ENCODE data around the gene MVK.
"Not testable (repeated sequence)": the region's sequence is repeated elsewhere in the genome, so short reads cannot be mapped to it uniquely, and the experiment has no call there.

MVK gene

DNA sequence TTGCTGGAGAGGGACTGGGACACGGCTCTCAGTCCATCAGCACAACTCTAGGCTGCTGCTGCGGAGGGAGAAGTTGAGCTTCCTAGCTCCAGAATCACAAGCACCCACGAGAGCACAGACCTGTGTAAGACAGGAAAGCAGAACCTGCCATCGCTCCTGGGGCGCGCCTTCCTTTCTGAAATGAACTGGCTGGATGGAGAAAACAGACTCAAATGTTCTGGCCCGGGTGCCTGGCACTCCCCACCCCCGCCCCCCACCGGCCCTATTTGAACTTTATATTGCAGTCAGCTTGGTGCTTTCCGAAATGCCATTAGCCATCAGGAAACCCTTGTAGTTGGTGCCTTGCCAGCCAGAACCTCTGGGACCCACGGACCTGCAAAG lies 23.8 kb downstream of the MVK start:
- Histone ChIP-seq H3K9ac (ENCODE audit: low read length) (no peak overlapping the region), H3K9me3 (ENCODE audit: control insufficient read depth, low read length) (no peaks in the 10 kb centered on the region), H3K36me3 (ENCODE audit: control insufficient read depth, insufficient read depth, low read length) (peaks cover 12% of the 10 kb centered on the region), H3K4me1 (ENCODE audit: control insufficient read depth, insufficient read depth, low read length) (peaks cover 9% of the 10 kb centered on the region), H3K4me3 (ENCODE audit: low read length) (no peak overlapping the region), H3K27me3 (ENCODE audit: control insufficient read depth, insufficient read depth, low read length) (no peaks in the 10 kb centered on the region)

DNA sequence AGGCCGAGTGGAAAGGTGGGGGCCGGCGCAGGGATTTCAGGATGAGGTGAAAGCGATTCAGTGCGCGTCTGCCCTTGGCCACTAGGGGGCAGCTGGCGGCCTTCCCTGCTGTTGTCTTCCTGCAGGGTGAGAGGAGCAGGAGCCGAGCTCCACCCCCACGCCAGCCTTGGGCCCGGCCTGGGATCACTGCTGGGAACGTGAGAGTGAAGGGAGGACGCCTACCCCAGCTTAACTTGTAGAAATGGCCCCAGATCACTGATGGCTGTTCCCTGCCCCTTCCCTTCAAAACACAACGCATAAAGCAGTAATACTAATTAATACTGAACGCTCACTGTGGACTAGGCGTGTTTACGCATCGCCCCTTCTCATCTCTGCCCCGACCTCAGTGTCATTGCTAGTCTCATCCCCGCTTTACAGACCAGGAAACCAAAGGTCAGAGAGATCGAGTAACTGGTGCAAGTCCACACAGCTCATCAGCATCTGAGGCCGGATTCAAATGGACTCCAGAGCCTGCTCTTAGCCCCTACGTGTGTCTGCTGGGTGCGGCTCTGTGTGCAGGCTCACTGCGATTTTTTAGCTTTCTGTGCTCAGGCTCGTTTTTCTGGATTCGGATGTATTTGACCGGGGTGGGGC lies 24.3 kb downstream of the MVK start:
- peaks cover 9% of the 10 kb centered on the region for H3K4me1 ChIP-seq (ENCODE audit: control insufficient read depth, insufficient read depth, low read length)
- H3K9me3 ChIP-seq (ENCODE audit: control insufficient read depth, low read length): no peaks in the 10 kb centered on the region
- H3K36me3 ChIP-seq (ENCODE audit: control insufficient read depth, insufficient read depth, low read length): peaks cover 12% of the 10 kb centered on the region
- no peak overlapping the region for H3K9ac ChIP-seq (ENCODE audit: low read length)
- H3K27me3 ChIP-seq (ENCODE audit: control insufficient read depth, insufficient read depth, low read length): no peaks in the 10 kb centered on the region
- H3K4me3 ChIP-seq (ENCODE audit: low read length): no peak overlapping the region

DNA sequence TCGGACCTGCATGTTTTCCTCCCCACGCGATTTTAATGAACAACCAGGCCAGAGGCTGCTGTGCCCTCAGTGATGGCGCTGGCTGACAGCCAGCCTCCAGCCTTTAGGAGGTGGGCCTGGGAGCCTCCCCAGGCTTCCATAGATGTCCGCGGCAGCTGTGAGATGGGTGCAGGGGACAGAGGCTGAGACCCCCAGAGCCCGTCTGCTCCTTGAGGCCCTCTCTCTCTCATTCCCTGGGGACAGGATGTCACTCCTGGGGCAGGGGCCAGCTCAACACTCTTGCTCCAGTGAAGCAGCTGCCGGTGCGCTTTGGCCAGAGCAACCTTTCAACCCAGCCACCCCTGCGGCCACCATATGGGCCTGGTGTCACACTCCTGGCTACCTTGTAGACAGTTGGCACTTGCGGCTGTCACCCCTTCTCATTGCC lies 24.8 kb downstream of the MVK start:
- no peaks in the 10 kb centered on the region for H3K27me3 ChIP-seq (ENCODE audit: control insufficient read depth, insufficient read depth, low read length)
- H3K9ac ChIP-seq (ENCODE audit: low read length): no peak overlapping the region
- no peak overlapping the region for H3K4me3 ChIP-seq (ENCODE audit: low read length)
- H3K36me3 ChIP-seq (ENCODE audit: control insufficient read depth, insufficient read depth, low read length): peaks cover 12% of the 10 kb centered on the region
- peaks cover 9% of the 10 kb centered on the region for H3K4me1 ChIP-seq (ENCODE audit: control insufficient read depth, insufficient read depth, low read length)
- H3K9me3 ChIP-seq (ENCODE audit: control insufficient read depth, low read length): no peaks in the 10 kb centered on the region

DNA sequence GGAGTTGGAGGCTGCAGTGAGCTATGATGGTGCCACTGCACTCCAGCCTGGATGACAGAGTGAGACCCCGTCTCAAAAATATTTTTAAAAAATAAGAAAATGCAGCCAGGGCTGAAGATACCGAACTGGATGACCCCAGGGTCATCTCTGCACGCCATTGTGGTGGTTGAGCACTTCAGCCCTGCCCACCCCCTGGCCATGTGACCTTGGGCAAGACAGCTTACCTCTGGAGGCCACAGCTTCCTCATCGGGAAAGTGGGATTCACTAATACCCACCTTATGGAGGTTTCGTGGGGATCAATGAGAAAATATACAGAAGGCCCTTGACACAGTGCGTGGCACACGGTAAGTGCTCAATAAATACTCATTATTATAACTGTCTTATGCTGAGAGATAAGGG lies 25.5 kb downstream of the MVK start:
- no peak overlapping the region for H3K4me3 ChIP-seq (ENCODE audit: low read length)
- H3K9me3 ChIP-seq (ENCODE audit: control insufficient read depth, low read length): no peaks in the 10 kb centered on the region
- peaks cover 9% of the 10 kb centered on the region for H3K4me1 ChIP-seq (ENCODE audit: control insufficient read depth, insufficient read depth, low read length)
- H3K36me3 ChIP-seq (ENCODE audit: control insufficient read depth, insufficient read depth, low read length): peaks cover 11% of the 10 kb centered on the region
- no peak overlapping the region for H3K9ac ChIP-seq (ENCODE audit: low read length)
- H3K27me3 ChIP-seq (ENCODE audit: control insufficient read depth, insufficient read depth, low read length): no peaks in the 10 kb centered on the region

DNA sequence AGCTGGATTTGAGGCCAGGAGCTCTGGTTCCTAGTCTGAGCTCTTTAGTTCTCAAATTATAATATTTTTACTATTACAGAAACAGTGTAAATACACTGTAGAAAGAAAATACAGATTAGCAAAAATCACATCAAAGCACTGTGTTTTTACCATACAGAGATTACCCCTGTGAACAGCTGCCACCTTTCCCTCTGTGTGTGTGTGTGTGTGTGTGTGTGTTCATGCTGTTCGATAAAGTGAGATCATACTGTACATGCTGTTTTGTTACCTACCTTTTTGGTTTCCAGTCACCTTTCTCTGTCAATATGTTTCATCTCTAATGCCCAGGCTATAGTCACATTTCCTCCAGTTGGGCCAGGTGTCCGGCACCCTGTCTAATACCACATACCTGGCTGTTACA lies 26.9 kb downstream of the MVK start:
- Histone ChIP-seq H3K9me3 (ENCODE audit: control insufficient read depth, low read length) (no peaks in the 10 kb centered on the region), H3K4me1 (ENCODE audit: control insufficient read depth, insufficient read depth, low read length) (peaks cover 9% of the 10 kb centered on the region)

DNA sequence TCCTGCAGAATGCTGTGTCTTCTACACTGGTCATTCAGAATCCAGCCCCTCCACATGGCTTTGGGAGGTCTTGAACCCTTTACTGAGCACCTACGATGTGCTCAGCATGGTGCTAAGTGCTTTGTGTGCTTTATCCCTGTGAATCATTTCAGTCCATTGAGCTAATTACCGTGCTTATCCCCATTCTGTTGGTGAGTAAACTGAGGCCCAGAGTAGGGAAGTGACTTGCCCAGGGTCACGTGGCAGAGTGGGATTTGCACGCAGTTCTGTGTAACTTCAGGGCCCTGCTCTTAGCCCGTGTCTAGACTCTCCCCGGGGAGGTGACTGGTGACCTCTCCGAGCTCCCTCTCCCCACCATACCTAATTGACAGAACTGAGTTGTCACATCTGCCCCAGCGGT lies 27.4 kb downstream of the MVK start:
- peaks cover 12% of the 10 kb centered on the region for H3K27me3 ChIP-seq (ENCODE audit: control insufficient read depth, insufficient read depth, low read length)
- no peaks in the 10 kb centered on the region for H3K36me3 ChIP-seq (ENCODE audit: control insufficient read depth, insufficient read depth, low read length)
- H3K4me3 ChIP-seq (ENCODE audit: low read length): no peak overlapping the region
- no peaks in the 10 kb centered on the region for H3K9me3 ChIP-seq (ENCODE audit: control insufficient read depth, low read length)
- H3K4me1 ChIP-seq (ENCODE audit: control insufficient read depth, insufficient read depth, low read length): peaks cover 9% of the 10 kb centered on the region
- no peak overlapping the region for H3K9ac ChIP-seq (ENCODE audit: low read length)

More for the DNA sequence above, 26.9 kb downstream of the MVK start:
- Histone ChIP-seq H3K36me3 (ENCODE audit: control insufficient read depth, insufficient read depth, low read length) (no peaks in the 10 kb centered on the region), H3K9ac (ENCODE audit: low read length) (no peak overlapping the region), H3K27me3 (ENCODE audit: control insufficient read depth, insufficient read depth, low read length) (peaks cover 7% of the 10 kb centered on the region), H3K4me3 (ENCODE audit: low read length) (no peak overlapping the region)

DNA sequence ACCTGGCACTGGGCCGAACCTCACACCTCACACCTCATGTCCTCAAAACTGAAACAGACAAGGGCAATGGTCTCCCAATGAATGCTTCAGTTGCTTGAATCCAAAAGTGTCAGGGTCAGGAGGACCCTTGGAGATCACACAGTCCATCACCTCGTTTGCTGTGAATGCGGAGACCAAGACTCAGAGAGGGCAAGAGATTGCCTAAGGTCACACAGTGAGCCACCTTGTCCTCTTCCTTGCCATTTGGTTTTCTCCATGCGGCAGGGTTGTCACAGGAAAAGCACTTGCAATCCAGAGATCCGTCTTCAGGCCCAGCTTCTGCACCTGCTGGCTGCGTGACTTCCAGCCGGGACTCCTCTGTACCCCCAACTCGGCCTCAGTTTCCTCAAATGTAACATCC lies 28.0 kb downstream of the MVK start:
- H3K9ac ChIP-seq (ENCODE audit: low read length): no peak overlapping the region
- no peak overlapping the region for H3K4me3 ChIP-seq (ENCODE audit: low read length)
- peaks cover 12% of the 10 kb centered on the region for H3K4me1 ChIP-seq (ENCODE audit: control insufficient read depth, insufficient read depth, low read length)
- peaks cover 17% of the 10 kb centered on the region for H3K27me3 ChIP-seq (ENCODE audit: control insufficient read depth, insufficient read depth, low read length)
- H3K36me3 ChIP-seq (ENCODE audit: control insufficient read depth, insufficient read depth, low read length): no peaks in the 10 kb centered on the region
- H3K9me3 ChIP-seq (ENCODE audit: control insufficient read depth, low read length): no peaks in the 10 kb centered on the region

DNA sequence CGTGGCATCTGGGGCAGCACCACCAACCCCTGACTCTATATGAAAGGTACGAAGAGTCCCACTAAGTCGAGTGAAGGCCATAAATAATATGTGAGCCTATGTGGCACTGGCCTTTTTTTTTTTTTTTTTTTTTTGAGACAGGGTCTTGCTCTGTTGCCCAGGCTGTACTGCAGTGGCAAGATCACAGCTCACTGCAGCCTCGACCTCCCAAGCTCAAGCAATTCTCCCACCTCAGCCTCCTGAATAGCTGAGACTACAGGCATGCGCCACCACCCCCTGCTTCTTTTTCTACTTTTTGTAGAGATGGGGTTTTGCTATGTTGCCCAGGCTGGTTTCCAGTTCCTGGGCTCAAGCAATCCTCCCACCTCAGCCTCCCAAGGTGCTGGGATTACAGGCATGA lies 28.5 kb downstream of the MVK start:
- H3K36me3 ChIP-seq (ENCODE audit: control insufficient read depth, insufficient read depth, low read length); H3K9ac ChIP-seq (ENCODE audit: low read length); H3K4me3 ChIP-seq (ENCODE audit: low read length); H3K9me3 ChIP-seq (ENCODE audit: control insufficient read depth, low read length): not testable (repeated sequence)
- peaks cover 12% of the 10 kb centered on the region for H3K4me1 ChIP-seq (ENCODE audit: control insufficient read depth, insufficient read depth, low read length)
- H3K27me3 ChIP-seq (ENCODE audit: control insufficient read depth, insufficient read depth, low read length): peaks cover 23% of the 10 kb centered on the region

DNA sequence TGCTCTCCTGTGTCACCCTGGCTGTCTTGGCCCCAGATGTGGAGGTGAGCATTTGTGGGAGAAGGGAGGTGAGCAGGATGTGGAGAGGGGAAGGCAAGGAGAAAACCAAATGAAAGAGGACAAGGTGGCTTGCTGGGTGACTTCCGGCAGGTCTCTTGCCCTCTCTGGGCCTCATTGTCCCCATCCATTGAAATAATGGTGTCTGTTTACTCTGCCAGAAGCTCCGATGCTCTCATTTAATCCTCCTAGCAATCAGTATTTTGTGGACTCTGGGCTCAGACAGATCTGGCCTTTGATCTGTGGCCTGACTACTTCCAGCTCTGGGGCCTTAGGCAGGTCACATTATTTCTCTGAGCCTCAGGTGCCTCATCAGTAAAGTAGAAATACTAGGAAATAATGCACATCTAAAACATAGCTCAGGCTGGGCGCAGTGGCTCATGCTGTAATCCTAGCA lies 30.6 kb downstream of the MVK start:
- Histone ChIP-seq H3K27me3 (ENCODE audit: control insufficient read depth, insufficient read depth, low read length) (peaks cover 31% of the 10 kb centered on the region), H3K9me3 (ENCODE audit: control insufficient read depth, low read length) (no peaks in the 10 kb centered on the region), H3K4me1 (ENCODE audit: control insufficient read depth, insufficient read depth, low read length) (peaks cover 3% of the 10 kb centered on the region), H3K9ac (ENCODE audit: low read length) (no peak overlapping the region), H3K36me3 (ENCODE audit: control insufficient read depth, insufficient read depth, low read length) (no peaks in the 10 kb centered on the region), H3K4me3 (ENCODE audit: low read length) (no peak overlapping the region)

DNA sequence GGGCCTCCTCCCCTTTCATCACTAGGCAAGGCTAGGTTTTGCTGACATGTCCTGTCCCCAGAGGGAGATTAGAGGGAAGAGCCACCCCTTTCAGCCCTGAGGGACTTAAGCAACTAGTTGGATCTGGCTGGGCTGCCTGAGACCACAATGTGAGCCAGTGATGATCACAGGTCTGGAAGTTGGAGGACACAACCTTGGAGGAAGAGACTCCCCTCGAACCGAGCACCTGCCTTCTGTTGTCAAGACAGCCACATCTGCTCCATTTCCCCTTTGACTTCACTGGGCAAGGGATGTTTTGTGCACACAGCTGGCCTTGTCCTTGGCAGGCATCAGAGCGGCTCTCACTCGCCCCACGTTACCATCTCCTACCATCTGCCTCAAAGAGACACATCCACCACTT lies 31.4 kb downstream of the MVK start:
- Histone ChIP-seq H3K9me3 (ENCODE audit: control insufficient read depth, low read length) (no peaks in the 10 kb centered on the region), H3K4me3 (ENCODE audit: low read length) (no peak overlapping the region), H3K27me3 (ENCODE audit: control insufficient read depth, insufficient read depth, low read length) (peaks cover 31% of the 10 kb centered on the region), H3K4me1 (ENCODE audit: control insufficient read depth, insufficient read depth, low read length) (peaks cover 3% of the 10 kb centered on the region), H3K9ac (ENCODE audit: low read length) (no peak overlapping the region), H3K36me3 (ENCODE audit: control insufficient read depth, insufficient read depth, low read length) (no peaks in the 10 kb centered on the region)

DNA sequence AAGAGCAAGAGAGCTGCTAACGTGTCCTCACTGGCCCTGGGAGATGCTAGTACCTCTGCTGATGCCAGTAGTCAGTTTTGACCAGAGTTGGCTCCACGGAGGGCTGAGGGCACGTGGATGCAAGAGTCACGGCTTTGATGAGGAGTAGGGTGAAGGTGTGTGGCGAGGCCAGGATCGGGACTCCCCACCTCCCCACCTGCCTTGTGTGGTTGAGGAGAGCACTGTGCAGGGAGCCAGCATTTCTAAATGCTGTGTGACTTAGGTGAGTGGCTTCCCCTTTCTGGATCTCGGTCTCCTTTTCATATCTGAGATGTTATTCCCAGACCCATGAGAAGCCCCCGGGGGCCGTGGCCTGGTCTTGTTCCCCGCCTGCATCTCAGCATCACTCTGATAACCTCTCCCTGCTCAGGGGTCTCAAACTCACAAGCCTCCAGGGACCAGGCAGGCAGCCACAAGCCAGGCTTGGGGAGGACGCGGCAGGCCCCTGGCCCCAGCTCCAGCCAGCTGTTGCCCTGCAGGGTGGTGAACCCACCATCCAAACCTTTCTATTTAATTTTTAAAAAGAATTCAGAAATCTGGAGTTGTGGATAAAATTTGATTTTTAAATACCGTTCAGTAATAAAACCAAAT lies 32.1 kb downstream of the MVK start:
- Histone ChIP-seq H3K9me3 (ENCODE audit: control insufficient read depth, low read length) (no peaks in the 10 kb centered on the region), H3K36me3 (ENCODE audit: control insufficient read depth, insufficient read depth, low read length) (no peaks in the 10 kb centered on the region), H3K27me3 (ENCODE audit: control insufficient read depth, insufficient read depth, low read length) (peaks cover 31% of the 10 kb centered on the region), H3K4me1 (ENCODE audit: control insufficient read depth, insufficient read depth, low read length) (peaks cover 3% of the 10 kb centered on the region), H3K4me3 (ENCODE audit: low read length) (no peak overlapping the region), H3K9ac (ENCODE audit: low read length) (no peak overlapping the region)

DNA sequence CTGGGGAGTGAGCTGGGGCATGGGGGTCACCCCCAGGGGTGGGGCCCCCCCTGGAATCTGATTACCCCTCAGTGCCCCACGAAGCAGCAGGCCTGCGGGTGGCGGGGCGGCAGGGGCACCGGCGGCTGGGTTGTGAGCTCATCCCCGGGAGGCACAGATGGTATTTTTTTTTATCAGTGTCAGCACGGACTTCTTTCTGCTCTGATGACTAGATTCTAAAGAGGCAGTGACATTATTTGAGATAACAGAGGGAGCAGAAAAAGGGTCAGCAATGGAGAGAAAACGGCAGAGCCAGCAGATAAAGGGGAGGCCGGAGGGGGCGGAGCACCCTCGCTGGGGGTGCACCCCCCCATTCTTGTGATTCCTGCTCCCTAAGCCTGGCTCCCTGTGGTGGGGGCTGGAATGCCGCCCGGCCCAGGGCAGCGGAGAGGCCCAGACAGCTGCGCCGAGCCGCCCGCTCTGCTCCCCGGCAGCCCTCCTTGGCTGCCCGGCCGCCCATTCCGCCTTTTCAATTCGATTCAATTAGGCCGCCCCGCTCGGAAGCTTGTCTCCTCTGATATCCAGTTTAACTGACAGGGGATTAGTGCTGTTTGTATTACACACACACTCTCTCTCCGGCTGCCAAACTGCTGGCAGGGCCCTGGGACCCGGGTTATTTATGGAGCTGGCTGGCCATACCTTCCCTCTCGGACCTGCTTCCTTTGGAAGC lies 32.9 kb downstream of the MVK start:
- H3K36me3 ChIP-seq (ENCODE audit: control insufficient read depth, insufficient read depth, low read length): no peaks in the 10 kb centered on the region
- H3K9me3 ChIP-seq (ENCODE audit: control insufficient read depth, low read length): no peaks in the 10 kb centered on the region
- H3K4me1 ChIP-seq (ENCODE audit: control insufficient read depth, insufficient read depth, low read length): peaks cover 3% of the 10 kb centered on the region
- peaks cover 31% of the 10 kb centered on the region for H3K27me3 ChIP-seq (ENCODE audit: control insufficient read depth, insufficient read depth, low read length)
- H3K9ac ChIP-seq (ENCODE audit: low read length): no peak overlapping the region
- H3K4me3 ChIP-seq (ENCODE audit: low read length): no peak overlapping the region
